GM10847 (cell line): ENCODE measurements around the gene REV3L.

Experiments
- POLR2A ChIP-seq: IDR thresholded peaks from 2 replicates; pipeline ENCODE4 v1.6.1; 2011; ENCODE audit not compliant: insufficient read length; ENCODE audit errors: extremely low read depth

REV3L gene

DNA sequence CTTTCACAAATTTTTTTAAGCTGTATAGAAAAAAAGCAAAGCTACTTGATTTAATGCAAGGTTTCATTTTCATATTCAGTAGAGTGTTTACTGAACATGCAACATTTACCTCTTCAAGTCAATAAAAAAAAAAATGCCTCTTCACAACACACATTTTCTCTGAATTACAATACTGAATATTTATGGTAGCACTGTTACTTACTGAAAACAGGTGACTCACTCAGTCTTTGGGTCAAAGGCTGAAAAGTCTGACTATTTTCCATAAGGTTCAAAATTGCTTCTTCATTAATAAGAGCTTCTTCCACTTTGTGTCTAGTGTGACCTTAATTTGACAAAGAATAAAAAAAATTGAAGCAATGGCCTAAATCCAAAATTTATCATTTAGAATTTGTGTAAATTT is 101.9 kb downstream of the REV3L start:
- no peak for TF ChIP-seq POLR2A

DNA sequence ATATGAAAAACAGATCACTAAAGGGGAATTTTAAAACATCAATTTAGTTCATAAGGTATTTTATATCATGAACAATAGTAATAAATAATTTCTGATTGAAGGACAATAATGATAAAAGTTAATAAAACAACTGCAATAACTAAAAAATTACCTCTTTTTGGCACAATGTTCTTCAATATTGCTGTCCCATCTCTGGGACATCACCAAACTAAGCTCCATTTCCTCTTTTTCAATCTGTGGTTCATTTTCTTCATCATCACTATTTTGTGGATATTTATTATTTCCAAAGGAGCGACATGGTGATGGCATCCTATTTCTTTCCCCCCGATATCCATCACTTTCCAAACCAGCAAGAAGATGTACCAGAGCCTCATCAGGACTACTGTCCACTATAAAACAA is 103.2 kb downstream of the REV3L start:
- no peak for TF ChIP-seq POLR2A

DNA sequence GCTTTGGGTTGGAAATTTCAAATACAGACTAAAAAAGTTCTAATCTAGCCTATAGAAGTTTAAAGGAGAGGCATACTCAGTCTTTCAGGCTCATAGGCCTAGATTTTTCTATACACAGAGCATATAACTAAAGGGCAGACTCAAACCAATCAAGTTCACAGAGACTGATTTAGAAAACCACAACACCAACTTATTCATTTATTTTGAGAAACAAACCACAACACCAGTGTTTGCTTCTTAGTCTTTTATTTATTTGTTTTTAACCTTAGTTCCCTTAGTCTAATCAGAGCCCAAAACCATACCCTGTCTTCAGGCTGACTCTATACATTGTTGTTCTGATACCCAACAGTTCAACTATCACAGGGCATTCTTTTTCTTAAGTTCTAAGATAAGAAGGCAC is 103.7 kb downstream of the REV3L start:
- no peak for TF ChIP-seq POLR2A

DNA sequence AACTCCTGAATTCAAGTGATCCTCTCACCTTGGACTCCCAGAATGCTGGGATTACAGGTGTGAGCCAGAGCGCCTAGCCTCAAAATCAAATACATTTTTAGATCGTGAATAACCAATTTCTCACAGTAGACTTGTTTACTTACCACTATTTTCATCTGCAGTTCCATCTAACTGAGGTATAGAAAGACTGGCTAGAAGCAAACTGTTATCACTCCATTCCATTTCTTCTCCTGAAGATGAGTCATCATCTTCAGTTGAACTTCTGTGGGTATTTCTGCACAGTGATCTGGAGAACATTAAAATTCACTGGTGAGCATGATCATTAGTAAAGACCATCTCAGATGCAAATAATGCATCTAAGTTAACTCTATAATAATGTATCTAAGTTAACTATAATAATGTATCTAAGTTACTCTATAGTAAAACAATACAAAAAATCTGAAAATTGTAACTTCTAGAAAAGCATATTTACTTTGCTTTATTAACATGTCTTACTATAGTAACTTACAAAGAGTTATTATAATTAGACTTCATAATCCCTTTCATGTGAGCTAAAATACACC is 105.4 kb downstream of the REV3L start:
- TF ChIP-seq POLR2A, result no peak

DNA sequence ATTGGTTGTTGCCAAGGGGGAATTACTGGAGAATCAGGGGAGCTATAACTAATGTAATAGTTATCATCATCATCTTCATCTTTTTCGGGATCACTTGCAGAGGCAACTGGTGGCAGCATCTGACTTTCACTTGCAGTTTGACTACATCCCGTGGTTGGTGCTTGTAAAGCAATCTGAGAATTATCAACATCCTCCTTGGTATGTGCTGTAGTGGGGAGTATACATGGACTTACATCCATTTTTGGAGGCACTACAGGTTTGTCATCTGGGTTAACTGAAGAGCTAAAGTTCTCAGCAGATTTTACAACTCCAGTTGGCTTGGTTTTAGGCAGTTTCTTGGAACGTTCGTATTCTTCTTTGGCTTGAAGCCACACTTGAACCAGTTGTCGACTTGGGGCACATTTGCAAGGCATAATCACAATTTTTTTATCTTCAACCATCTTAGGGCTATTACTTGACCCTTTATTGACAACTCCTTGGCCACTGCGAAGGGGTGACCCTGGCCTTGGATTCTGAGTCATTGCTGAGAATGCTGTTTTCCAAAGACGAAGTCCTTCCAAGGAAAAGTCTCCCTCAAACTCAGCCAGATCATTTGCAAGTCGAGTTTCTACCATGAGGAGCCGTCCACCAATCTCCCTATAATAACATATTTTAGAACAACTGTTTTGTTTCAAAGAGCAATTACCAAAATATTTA is 115.5 kb downstream of the REV3L start:
- no peak for TF ChIP-seq POLR2A

DNA sequence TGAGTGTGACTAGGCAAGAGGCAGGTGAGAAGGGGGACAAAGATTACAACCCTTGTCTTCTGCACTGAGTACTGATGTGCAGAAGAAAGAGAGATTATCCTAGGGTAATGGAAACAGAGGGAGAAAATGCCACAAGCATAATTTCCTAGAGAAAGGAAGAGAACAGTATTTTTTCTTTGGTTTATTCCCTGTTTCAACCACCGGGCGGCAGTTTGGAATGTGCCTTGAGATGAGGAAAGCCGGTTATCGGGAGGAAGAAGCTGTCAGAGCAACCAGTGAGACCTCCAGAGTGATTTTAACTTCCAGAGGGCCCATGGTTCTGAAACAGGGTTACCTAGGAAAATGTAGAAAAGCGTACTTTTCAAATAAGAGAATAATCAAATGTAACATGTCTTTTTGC is 121.4 kb downstream of the REV3L start:
- no peak for TF ChIP-seq POLR2A

DNA sequence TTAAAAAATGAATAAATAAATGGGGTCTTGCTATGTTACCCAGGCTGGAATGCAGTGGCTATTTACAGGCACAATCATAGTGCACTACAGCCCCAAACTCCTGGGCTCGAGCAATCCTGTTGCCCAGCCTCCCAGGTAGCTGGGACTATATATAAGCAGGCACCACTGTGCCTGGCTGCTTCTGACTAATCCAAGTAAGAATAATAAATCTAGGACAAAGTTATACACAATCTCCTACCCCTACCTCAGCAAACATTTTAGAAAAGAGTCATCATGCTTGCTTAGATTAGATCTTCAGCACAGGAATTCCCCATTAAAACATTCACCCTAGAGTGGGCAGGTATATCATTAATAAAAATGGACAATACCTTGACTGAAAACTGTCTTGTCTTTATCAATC is 124.6 kb downstream of the REV3L start:
- no peak for TF ChIP-seq POLR2A

DNA sequence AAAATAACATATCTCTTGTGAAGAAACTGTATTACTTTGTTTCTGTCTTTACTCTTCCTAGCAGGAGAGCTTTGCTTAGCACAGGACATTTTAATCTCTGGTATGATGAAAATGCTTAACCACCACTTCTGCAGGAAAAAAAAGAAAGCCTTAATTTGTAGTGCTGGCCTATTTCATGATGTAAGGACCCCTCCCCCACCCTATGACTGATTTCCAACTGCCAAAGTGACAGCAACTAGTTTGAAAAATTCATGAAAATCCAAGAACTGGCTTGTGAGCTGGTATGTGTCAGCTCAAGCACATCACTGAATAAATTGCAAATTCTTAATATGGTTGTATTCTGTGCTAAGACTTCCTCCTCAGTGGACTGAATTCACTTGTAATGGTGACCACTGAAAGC is 125.3 kb downstream of the REV3L start:
- TF ChIP-seq POLR2A, result no peak

DNA sequence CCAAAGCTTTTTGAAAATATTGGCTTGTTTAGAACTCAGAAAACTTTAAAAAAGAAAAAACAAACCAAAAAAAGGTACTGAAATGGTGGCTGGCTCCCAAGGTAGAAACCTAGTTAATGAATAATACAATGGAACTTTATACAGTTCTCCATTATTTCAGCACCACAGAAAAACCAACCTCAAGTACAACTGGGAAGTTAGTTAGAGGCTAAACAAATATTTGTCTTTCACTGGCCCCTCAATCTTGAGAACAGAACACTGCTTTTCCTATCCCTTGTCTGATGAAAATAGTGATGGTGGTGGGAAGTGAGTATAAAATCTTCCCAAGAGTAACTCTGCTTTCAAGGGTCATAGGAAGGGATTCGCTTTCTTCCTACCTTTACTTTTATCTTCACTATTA is 126.5 kb downstream of the REV3L start:
- no peak for TF ChIP-seq POLR2A

DNA sequence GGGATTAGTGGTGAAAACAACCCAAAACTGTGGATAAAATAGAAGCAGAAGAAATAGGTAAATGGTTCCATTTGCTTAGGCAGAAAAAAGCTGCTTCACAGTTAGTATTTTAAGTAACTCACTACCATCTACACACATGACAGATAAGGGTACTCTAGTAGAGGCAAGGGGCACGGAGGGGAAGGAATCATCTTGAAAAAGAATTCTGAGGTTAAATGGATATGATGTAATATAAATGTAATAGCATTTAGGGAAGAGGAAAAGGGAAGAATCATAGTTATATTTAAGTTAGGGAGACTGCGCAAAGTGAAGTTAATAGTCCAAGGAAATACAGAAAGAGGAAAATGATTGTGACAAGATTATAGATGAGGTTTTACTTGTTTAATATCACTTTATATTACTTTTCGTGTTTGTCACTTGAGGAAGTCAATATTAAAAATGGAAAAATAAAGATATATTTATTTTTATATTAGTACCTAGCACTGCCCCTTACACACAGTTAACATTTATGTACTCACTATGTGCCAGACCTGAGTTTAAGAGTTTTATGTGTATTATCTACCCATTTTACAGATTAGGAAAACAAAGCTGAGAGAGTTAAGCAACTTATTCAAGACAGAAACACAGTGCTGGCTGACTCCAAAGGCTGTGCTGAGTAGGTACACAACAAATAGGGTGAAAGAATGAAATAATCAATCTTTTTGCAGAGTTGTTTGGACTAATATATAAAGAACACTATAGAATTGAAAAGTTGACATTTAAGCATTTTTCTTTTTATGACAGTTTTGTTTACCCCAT is 128.1 kb downstream of the REV3L start:
- no peak for TF ChIP-seq POLR2A

DNA sequence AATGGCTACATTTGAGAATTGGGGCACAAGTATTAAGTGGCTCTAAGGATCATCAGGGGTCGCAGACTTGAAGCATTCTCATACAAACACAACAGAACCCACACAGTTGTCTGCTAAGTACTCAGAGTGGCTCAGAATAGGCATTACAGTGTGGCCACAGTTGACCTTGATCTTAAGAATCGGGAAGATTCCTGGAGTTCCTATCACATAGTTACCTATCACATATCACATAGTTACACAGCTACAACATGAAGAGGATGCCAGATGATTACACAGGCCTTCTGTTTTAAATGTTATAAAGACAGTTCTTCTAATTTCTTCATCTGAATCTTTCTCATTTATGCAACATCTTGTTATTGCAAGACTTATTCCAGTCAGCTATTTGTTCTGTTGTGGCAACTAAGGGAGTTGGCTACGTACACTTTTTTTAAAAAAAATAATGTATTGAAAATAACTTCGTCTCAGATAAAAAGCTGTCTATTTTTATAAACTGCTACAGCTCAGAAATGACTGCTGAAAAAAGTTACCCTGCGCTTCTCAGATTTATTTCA is 129.0 kb downstream of the REV3L start:
- TF ChIP-seq POLR2A, result no peak

DNA sequence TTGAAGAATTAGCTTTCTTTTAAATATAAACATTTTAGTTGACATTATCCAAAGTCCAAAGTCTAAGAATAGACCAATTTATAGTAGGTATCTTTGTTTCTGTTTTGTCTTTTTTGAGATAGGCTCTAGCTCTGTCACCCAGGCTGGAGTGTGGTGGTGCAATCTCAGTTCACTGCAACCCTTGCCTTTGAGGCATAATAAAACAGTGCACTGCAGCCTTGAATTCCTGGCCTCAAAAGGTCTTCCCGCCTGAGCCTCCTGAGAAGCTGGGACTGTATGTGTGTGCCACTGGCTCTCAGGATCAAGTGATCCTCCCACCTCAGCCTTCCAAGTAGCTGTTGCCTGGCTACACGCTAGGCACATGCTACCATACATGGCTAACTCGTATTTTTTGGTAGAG is 135.4 kb downstream of the REV3L start:
- TF ChIP-seq POLR2A, result no peak

DNA sequence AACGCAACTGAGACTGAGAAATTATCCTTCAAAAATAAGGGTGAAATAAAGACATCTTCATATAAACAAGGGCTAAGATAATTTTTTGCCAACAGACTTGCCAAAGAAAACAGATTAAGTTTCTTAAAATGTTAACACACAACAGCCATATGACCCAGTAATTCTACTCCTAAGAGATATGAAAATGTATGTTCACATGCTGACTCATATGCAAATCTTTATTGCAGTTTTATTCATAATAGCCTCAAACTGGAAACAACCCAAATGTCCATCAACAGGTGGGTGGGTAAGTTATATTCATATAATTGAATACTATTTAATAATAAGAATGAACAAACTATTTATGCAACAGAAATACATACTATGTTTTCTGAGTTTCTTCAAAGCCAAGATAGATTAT is 140.1 kb downstream of the REV3L start:
- TF ChIP-seq POLR2A, result no peak

DNA sequence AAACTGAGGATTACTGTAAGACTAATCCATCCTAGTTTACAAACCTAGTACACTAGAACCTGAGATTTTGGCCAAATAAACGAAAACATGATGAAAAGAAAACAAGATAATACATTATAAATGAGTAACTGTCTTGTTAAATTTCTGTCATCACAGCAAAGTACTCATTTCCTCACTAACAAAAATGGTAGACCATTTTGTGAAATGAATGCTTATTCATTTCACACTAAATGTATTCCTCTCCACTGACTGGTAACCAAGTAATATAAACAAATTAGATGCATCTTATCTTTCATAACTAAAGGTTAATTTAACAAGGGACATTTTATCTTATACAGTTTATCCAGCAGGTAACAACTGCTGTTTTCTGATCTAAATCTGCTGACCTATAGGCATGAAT is 143.7 kb downstream of the REV3L start:
- TF ChIP-seq POLR2A, result no peak

DNA sequence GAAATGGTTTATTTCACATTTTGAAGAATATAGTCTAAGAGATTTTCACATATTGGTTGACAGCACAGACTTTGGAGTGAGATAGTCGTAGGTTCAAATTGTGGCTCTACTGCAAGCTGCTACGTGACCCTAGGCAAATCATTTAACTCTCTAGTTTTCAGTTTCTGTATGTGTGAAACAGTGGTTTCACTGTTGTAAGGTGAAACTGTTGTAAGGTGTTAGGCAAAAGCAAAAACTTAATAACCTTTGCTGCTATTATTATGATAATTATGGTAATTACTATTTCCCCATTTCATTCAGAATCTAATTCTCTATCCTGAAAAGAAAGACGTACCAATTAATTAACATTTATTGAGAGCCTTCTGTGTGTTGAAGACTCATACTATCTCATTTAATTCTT is 144.2 kb downstream of the REV3L start:
- no peak for TF ChIP-seq POLR2A

DNA sequence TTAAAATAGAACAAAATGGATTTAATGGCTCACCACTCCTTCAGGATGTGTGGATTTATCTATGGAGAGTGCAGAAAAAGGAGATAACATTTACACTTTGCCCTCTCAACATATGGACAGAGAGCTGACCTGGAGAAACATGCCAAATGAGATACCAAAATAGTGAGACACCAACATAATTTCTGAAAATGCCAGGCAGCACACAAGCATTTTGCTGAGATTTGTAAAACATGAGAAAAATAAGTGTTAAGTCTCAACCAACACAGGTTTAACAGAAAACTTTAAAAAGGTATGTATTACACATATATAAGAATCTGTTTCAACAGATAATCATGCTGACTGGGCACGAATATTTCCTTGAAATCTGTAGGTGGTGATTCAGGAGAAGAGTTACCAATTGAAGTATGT is 145.2 kb downstream of the REV3L start:
- TF ChIP-seq POLR2A, result no peak
